Right lobe of liver (tissue), 4 donors: ENCODE results near the gene ACOT13.

ENCODE experiments used
- POLR2A ChIP-seq: fragments of 450-650 bp; IDR thresholded peaks from one replicate; pipeline ENCODE4 v1.6.1; 2017; ENCODE audit warnings: antibody characterized with exemption, mild to moderate bottlenecking
- TF ChIP-seq, protein P1 (sequence below), 4 donors: fragments of 200-600 bp in 3 of 4; fragments of 450-650 bp in 1 of 4; IDR thresholded peaks; one replicate each; pipeline versions ENCODE4 v1.5.1 to v1.8.0; 2016 to 2022; ENCODE audit warnings: antibody characterized with exemption in 4 of 4, mild to moderate bottlenecking in 2 of 4
- donor health status: DM: no; HTN: no; CAD: no.
- donor health status: DM: no; HTN: no; CAD: no.
- donor health status: DM: no; HTN: yes; CAD: no.

DNA sequence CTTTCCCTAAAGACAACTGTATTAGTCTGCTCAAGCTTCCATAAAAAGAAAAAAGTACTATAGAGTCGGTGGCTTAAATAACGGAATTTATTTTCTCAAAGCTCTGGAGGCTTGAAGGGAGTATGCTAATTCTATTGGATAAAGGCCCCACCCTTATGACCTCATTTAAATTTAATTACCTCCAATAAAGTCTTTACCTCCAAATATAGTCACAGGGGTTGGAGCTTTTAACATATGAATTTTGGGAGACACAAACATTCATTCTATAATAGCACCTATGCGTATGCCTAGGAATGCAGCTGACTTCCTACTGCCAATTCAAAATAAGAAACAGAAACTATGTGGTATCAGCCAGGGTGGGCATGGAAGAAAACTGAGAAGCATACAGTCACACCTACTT, 46.2 kb upstream of the ACOT13 start:
- TF ChIP-seq, protein P1, sequence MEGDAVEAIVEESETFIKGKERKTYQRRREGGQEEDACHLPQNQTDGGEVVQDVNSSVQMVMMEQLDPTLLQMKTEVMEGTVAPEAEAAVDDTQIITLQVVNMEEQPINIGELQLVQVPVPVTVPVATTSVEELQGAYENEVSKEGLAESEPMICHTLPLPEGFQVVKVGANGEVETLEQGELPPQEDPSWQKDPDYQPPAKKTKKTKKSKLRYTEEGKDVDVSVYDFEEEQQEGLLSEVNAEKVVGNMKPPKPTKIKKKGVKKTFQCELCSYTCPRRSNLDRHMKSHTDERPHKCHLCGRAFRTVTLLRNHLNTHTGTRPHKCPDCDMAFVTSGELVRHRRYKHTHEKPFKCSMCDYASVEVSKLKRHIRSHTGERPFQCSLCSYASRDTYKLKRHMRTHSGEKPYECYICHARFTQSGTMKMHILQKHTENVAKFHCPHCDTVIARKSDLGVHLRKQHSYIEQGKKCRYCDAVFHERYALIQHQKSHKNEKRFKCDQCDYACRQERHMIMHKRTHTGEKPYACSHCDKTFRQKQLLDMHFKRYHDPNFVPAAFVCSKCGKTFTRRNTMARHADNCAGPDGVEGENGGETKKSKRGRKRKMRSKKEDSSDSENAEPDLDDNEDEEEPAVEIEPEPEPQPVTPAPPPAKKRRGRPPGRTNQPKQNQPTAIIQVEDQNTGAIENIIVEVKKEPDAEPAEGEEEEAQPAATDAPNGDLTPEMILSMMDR (IDR thresholded peaks at IDR 0.05) = no peak
- no peak for TF ChIP-seq POLR2A
